ENCODE results near the gene KCTD16.

- no peak for TF ChIP-seq POLR2A (IDR thresholded peaks at IDR 0.05)
- TF ChIP-seq, protein P1, sequence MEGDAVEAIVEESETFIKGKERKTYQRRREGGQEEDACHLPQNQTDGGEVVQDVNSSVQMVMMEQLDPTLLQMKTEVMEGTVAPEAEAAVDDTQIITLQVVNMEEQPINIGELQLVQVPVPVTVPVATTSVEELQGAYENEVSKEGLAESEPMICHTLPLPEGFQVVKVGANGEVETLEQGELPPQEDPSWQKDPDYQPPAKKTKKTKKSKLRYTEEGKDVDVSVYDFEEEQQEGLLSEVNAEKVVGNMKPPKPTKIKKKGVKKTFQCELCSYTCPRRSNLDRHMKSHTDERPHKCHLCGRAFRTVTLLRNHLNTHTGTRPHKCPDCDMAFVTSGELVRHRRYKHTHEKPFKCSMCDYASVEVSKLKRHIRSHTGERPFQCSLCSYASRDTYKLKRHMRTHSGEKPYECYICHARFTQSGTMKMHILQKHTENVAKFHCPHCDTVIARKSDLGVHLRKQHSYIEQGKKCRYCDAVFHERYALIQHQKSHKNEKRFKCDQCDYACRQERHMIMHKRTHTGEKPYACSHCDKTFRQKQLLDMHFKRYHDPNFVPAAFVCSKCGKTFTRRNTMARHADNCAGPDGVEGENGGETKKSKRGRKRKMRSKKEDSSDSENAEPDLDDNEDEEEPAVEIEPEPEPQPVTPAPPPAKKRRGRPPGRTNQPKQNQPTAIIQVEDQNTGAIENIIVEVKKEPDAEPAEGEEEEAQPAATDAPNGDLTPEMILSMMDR (IDR thresholded peaks at IDR 0.05), result no peak
Measured at GRCh38 chr5:144370273-144370672, 199.6 kb downstream of the KCTD16 start.

Measured in heart left ventricle (tissue), 13 donors.